Heart left ventricle (tissue), 16 donors: ENCODE results near the gene ERCC1. TPM values are rescaled to one million over a fixed set of nuclear protein-coding genes. Genes with fewer than 3 reads are reported as not detected.

Source experiments
- ATAC-seq, 4 donors: fragments of 200-7000 bp; cut with Tn5 transposase; one replicate each; pipeline ENCODE4 v1.9.1; 2020 to 2022; ENCODE audit warnings: moderate library complexity in 4 of 4, mild to moderate bottlenecking in 3 of 4, moderate number of reproducible peaks in 1 of 4
- DNase-seq, 5 donors: peaks; one replicate each; pipeline ENCODE4 v3.0.0-alpha.2; 2020
- H3K27ac ChIP-seq, 12 donors: fragments of 200-600 bp; sonication (generic) in 4 of 12; one replicate each; pipeline versions ENCODE4 v1.5.0 to v1.8.0; 2016 to 2022; ENCODE audit warnings: mild to moderate bottlenecking in 2 of 12
- H3K27me3 ChIP-seq, 9 donors: fragments of 200-600 bp; sonication (generic) in 2 of 9; one replicate each; pipeline versions ENCODE4 v1.5.1 to v1.8.0; 2016 to 2022; ENCODE audit warnings: mild to moderate bottlenecking in 3 of 9
- H3K36me3 ChIP-seq, 9 donors: fragments of 200-600 bp; sonication (generic) in 2 of 9; one replicate each; pipeline versions ENCODE4 v1.5.0 to v1.8.0; 2018 to 2022; ENCODE audit warnings: mild to moderate bottlenecking in 2 of 9
- H3K4me1 ChIP-seq, 12 donors: fragments of 200-600 bp; sonication (generic) in 4 of 12; one replicate each; pipeline versions ENCODE4 v1.5.0 to v1.8.0; 2016 to 2022; ENCODE audit warnings: mild to moderate bottlenecking in 3 of 12
- H3K4me3 ChIP-seq, 12 donors: fragments of 200-600 bp; sonication (generic) in 4 of 12; one replicate each; pipeline versions ENCODE4 v1.5.0 to v1.8.0; 2017 to 2022; ENCODE audit warnings: mild to moderate bottlenecking in 9 of 12, moderate library complexity in 4 of 12
- H3K9me3 ChIP-seq, 12 donors: fragments of 200-600 bp; sonication (generic) in 4 of 12; one replicate each; pipeline versions ENCODE4 v1.5.0 to v1.8.0; 2016 to 2022; ENCODE audit warnings: mild to moderate bottlenecking in 1 of 12
- POLR2A ChIP-seq, 2 donors: fragments of 450-650 bp; IDR thresholded peaks; one replicate each; pipeline ENCODE4 v1.6.1; 2017; ENCODE audit warnings: antibody characterized with exemption in 2 of 2, mild to moderate bottlenecking in 2 of 2, moderate library complexity in 2 of 2
- WGBS, 4 donors: extraction: QIAGEN DNeasy Blood & Tissue Kit in 2 of 4; methylation state at CpG; one replicate each; pipeline versions ENCODE4 v1.1.5 to v1.1.7; 2013 to 2018; 5-methylcytosine and 5-hydroxymethylcytosine counted together
- intact Hi-C, 10 donors: fragments of 100-400 bp; cut with DNase I; formaldehyde crosslinking; loops; one replicate each; pipeline versions ENCODE4 v1.11.1 to v1.14.2; 2022
- polyA plus RNA-seq, 2 donors: library from polyadenylated mRNA; stranded (reverse); fragments of 200-250 nt; gene quantifications; one replicate each; pipeline ENCODE4 v1.2.3, GENCODE V29; 2013
- total RNA-seq, 9 donors: library from RNA; depleted of rRNA in 2 of 9; stranded (reverse); fragments of >200 nt in 2 of 9; fragmentation: NEBNext Ultra II Directional in 3 of 9; extraction: Animal tissue kit (Norgen Biotek cat#: 25700) in 3 of 9; gene quantifications; one replicate each; pipeline versions ENCODE4 v1.1.0 to v1.2.4, GENCODE V29; 2016 to 2023
- TF ChIP-seq, protein P1 (sequence below), 12 donors: fragments of 200-600 bp; sonication (generic) in 4 of 12; IDR thresholded peaks; one replicate each; pipeline versions ENCODE4 v1.5.0 to v1.8.0; 2018 to 2022; ENCODE audit warnings: antibody characterized with exemption in 12 of 12, mild to moderate bottlenecking in 5 of 12
- donor health status: ischemic (EF 13 %, LVEDD 7.1; RV severe dilation, severe dysfunction).
- donor health status: healthy with polysubstance abuse.
- donor health status: DM: no; HTN: yes; CAD: no.
- donor health status: DM: no; HTN: no; CAD: no.
- donor health status: ischemic (EF 25% LVEDD 6.9; RV normal size, moderate dysfunction).
- donor health status: ischemic (EF 25% LVEDD 5.7; RV mildly dilated, moderate dysfunction).
- donor health status: healthy.
- donor health status: DM: yes; HTN: yes; CAD: no.
- donor health status: ischemic (EF 35%, LVEDD 5.7; RV mildly dilated, moderate dysfunction).
- donor health status: nonischemic (EF 11% LVEDD 7.7; RV severe dilation, severe dysfunction).
- donor health status: DM: yes; HTN: yes; CAD: no.
- donor health status: PGD.
- donor health status: ischemic (EF 29% LVEDD 5.4; RV normal size, mild dysfunction).
- donor health status: nonischemic (EF 23%, LVEDD 6.1; RV moderate dilation, normal function).

Gene ERCC1
- total and polyA plus RNA-seq, 11 donors, result 104 to 294 (median 121) TPM

GRCh38 chr19:45464274-45464673, 40.6 kb upstream of the ERCC1 start:
- Histone ChIP-seq H3K9me3 (no peaks in the 10 kb centered on the region), H3K4me3 (no peak overlapping the region), H3K4me1 (peaks cover 0 to 19% (median 17%) of the 10 kb centered on the region in 12 donors), H3K27me3 (no peaks in the 10 kb centered on the region), H3K36me3 (no peaks in the 10 kb centered on the region), H3K27ac (no peak overlapping the region)
- DNase-seq (no peak), ATAC-seq (no peak)
- intact Hi-C loops, result no loop called here
- no peak for TF ChIP-seq POLR2A (IDR thresholded peaks at IDR 0.05)
- TF ChIP-seq, protein P1, sequence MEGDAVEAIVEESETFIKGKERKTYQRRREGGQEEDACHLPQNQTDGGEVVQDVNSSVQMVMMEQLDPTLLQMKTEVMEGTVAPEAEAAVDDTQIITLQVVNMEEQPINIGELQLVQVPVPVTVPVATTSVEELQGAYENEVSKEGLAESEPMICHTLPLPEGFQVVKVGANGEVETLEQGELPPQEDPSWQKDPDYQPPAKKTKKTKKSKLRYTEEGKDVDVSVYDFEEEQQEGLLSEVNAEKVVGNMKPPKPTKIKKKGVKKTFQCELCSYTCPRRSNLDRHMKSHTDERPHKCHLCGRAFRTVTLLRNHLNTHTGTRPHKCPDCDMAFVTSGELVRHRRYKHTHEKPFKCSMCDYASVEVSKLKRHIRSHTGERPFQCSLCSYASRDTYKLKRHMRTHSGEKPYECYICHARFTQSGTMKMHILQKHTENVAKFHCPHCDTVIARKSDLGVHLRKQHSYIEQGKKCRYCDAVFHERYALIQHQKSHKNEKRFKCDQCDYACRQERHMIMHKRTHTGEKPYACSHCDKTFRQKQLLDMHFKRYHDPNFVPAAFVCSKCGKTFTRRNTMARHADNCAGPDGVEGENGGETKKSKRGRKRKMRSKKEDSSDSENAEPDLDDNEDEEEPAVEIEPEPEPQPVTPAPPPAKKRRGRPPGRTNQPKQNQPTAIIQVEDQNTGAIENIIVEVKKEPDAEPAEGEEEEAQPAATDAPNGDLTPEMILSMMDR (IDR thresholded peaks at IDR 0.05), result no peak
- WGBS, 4 donors, result 85 to 95% (median 92%) methylated on average over 2 of the region's 2 CpGs

DNA sequence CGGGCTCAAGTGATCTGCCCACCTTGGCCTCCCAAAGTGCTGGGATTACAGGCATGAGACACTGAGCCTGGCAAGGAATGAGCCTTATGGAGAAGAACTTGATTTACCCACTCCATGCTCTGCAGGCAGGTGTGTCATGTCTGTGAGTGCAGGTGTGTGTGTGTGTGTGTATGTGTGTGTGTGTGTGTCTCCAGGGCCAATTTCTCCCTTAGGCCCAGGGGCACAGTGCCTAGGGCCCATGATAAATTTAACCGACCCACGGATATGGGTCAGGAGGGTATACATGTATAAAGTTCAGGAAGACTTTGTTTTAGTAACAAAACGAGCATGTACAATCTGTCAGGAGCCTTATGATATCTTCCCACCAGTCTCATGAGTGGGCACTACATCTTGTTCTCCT, 39.5 kb upstream of the ERCC1 start:
- H3K27me3 ChIP-seq, result no peaks in the 10 kb centered on the region
- no peak for DNase-seq
- no peak overlapping the region for H3K4me3 ChIP-seq
- H3K4me1 ChIP-seq, result peaks cover 0 to 12% (median 9%) of the 10 kb centered on the region in 12 donors
- TF ChIP-seq, protein P1 (IDR thresholded peaks at IDR 0.05), result no peak
- no peak for TF ChIP-seq POLR2A (IDR thresholded peaks at IDR 0.05)
- no peaks in the 10 kb centered on the region for H3K9me3 ChIP-seq
- WGBS, 4 donors, result 74 to 91% (median 79%) methylated on average over 4 of the region's 4 CpGs
- H3K36me3 ChIP-seq, result no peaks in the 10 kb centered on the region
- intact Hi-C loops, result no loop called here
- no peak overlapping the region for H3K27ac ChIP-seq
- no peak for ATAC-seq

- DNase-seq, result no peak
- Histone ChIP-seq H3K9me3 (no peaks in the 10 kb centered on the region), H3K4me3 (no peak overlapping the region), H3K27me3 (no peaks in the 10 kb centered on the region), H3K4me1 (peaks cover 0 to 5% (median 3%) of the 10 kb centered on the region in 12 donors), H3K27ac (no peak overlapping the region), H3K36me3 (no peaks in the 10 kb centered on the region)
- intact Hi-C loops, result no loop called here
- WGBS, 4 donors, result 59 to 73% (median 69%) methylated on average over 4 of the region's 4 CpGs
- ATAC-seq, result no peak
- TF ChIP-seq, protein P1 (IDR thresholded peaks at IDR 0.05), result no peak
- TF ChIP-seq POLR2A (IDR thresholded peaks at IDR 0.05), result no peak
Measured at GRCh38 chr19:45462174-45462573, 38.5 kb upstream of the ERCC1 start.

DNA sequence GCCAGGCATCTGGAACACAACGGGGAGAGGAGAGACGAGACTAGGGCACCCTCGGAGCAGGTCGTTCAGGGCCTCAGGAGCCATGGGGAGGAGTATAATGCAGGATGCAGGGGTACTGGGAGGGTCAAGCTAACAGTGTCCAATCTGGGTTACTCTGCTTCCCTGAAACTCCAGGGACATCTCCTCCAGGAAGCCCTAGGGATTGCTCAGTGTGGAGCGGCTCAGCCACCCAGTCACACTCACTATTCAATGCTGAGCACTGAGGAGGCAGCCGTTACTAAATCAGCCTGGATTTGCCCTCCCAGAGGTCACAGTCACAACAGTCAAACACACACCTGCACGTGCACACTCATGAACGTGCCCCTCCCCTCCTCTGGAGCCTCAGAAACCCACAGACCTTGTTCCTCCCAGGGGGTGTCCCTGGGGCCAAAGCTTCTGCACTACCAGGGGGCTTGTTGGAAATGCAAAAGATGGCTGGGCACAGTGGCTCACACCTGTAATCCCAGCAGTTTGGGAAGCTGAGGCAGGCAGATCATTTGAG, 37.2 kb upstream of the ERCC1 start:
- H3K4me1 ChIP-seq, result peaks cover 0 to 8% (median 5%) of the 10 kb centered on the region in 12 donors
- no peaks in the 10 kb centered on the region for H3K9me3 ChIP-seq
- DNase-seq (no peak), ATAC-seq (no peak)
- intact Hi-C loops, result no loop called here
- H3K36me3 ChIP-seq, result no peaks in the 10 kb centered on the region
- no peak overlapping the region for H3K27ac ChIP-seq
- no peaks in the 10 kb centered on the region for H3K27me3 ChIP-seq
- 52 to 79% (median 61%) methylated on average over 5 to 8 of the region's 8 CpGs for WGBS, 4 donors
- no peak overlapping the region for H3K4me3 ChIP-seq
- TF ChIP-seq POLR2A (IDR thresholded peaks at IDR 0.05), result no peak
- TF ChIP-seq, protein P1 (IDR thresholded peaks at IDR 0.05), result no peak
